HG03565 (cell line): ENCODE results near the gene PRKAR2B.

Experiments used
- ATAC-seq: cut with Tn5 transposase; IDR thresholded peaks from one replicate; pipeline ENCODE4 v1.9.1; 2021; ENCODE audit warnings: mild to moderate bottlenecking, moderate library complexity; ENCODE audit not compliant: unreplicated experiment

Gene PRKAR2B

GRCh38 chr7:107044347-107045194, at the start of gene PRKAR2B:
Gene PRKAR2B, plus strand, starts transcription at chr7:107044705. Its CDS starts 203 bp downstream, at chr7:107044908.
- ATAC-seq, result peak; percentile 80

GRCh38 chr7:106994833-106995232, 49.7 kb upstream of the PRKAR2B start:
- ATAC-seq, result no peak

DNA sequence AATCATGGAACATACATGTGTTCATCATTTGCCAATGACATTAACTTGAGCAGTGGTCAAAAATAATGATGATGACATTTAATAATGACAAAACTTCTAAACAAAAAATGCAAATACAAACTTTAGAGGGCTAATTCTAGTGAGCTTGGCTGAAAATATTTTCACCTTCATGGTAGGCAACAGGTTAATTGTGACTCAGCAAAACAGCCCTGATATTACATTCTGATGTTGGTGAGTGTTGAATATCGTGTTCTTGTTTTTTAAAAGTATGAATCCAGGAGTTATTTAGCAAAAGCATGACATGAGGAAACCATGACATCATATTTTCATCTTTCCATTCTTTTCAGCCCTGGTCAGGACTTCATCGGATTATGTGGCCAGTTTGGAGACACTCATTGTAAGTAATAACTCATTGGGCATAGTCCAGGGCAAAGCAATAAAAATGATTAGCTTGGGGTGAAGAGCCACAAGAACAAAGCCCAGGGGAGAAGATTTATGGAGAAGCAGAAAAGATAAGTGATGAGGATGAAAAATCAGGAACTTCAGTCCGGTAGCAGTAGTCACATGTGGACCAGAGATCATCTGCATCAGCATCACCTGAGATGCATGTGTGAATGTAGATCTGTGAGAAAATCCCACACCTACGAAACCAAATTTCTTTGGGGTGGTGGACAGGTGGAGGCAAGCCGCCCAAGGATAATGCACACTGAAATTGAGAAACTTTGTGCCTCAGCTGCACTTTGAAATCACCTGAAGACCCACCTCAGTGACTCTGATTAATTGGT, 46.8 kb upstream of the PRKAR2B start:
- no peak for ATAC-seq

DNA sequence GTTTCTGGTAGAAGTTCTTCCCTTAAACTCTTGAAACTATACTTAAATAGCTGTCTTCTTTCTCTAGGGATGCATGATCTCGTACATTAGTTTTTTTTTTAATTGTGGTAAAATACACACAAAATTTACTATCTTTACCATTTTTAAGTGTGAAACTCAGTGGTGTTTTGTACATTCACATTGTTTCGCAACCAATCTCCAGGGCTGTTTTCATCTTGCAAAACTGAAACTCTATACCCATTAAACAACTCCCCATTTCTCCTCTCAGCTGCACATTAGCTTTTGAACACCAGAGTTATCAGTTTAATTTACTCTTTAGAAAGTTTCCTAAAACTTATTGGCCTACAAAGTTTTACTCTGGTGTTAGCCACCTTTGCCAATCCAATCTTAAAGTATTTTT, 45.5 kb upstream of the PRKAR2B start:
- no peak for ATAC-seq

DNA sequence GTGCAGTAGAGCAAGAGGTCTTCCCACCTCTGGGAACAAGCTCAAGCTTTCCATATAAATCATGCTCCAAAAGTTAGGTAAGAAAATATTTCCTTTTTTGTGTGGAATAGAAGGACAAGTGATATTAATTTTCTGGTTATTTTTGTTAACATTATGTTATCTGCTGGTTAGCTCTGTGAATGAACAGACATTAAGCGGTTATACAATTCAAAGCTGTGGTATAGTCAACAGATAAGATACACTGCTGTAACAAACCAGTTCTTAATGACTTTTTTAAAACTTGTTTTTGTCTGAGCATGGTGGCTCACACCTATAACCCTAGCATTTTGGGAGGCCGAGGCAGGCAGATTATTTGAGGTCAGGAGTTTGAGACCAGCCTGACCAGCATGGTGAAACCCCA, 43.0 kb upstream of the PRKAR2B start:
- ATAC-seq, result no peak

DNA sequence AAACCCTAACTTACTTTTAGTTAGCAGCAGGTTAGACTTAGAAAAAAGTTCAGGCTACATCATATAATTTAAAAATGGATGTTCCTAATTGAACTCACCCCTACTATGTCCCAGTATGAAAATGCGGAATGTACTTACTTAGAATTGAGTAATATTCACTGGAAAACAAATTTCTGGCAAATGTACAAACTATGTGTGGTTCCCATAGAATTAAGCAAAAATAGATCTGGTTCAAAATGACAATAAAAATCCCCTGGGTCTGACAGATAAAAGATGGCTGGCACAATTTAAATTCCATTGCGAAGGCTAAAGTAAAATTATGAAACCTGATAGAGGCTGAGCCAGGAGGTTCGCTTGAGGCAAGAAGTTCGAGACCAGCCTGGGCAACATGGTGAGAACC, 42.4 kb upstream of the PRKAR2B start:
- no peak for ATAC-seq

- no peak for ATAC-seq
Observed at GRCh38 chr7:107002529-107002998, 41.9 kb upstream of the PRKAR2B start.

DNA sequence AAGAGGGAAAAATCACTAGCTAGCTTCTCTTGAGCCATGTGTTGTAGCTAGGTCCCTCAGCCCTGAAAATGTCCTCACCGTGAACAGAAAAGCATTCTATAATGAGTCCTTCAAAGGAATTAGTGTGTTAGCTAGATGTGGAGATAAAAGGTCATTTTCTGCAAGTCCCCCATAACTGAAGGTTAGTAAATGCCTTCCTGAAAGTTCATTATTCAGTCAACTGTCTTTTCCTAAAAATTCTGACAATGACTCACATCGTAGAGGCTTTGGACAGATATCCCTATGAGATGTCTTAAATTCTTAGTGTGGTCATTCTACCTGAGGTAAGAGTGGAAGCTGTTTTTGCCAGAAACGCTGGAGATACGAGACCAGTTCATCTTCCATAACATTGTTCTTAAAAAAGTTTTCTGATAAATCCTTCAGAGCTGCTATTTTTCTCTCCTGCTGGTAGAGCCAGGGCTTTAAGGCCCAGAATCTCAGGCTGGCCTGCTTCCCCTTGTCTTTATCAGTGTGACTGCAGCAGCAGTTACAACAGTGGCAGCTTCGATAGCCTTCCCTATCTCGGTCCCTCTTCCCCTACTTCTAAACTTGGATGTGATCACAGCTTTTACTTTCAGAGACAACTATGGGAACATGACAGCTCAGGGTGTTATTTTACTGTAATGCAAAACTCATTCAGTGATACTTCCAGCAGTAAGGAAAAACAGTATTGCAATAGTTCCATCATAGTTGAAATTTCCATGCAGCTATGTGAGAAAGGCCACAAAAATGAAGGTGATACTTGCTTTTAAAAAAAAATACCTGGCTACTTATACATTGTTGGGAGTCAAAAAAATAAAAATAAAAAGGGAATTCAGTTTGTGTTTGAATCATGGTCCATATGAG, 37.3 kb upstream of the PRKAR2B start:
- ATAC-seq, result no peak

DNA sequence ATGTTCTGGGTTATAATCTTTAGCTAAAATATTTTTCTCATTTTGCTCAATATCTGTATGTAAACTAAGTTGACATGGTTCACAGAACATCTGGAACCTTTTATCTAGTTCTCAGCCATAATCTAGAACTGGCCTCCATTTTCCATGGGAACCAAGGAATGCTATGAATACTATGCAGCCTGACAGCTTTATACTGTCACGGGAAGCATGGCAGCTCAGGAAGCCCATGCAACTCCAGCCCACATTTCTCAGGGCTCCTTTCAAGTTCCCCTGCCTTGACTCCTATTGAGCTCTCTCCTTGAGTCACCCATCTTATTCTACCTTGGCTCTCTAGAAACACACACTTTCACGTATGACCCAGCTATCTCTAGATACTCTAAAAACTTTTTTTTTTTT, 36.6 kb upstream of the PRKAR2B start:
- no peak for ATAC-seq

- no peak for ATAC-seq
Observed at GRCh38 chr7:107009846-107010203, 34.7 kb upstream of the PRKAR2B start.

DNA sequence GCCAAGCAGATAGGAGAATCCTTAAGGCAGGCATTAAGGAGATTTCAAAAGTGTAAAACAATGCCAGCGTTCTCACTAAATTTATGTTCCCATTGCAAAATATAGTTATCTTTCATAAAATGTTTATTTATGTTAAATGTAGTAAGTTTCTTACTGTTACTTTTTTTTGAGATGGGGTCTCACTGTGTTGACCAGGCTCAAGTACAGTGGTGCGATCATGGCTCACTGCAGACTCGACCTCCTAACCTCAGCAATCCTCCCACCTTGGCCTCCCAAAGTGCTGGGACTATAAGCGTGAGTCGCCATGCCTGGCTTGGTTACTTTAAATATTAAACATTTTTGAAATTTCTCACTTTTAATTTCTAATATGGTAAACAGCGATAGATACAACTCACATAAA, 31.8 kb upstream of the PRKAR2B start:
- no peak for ATAC-seq

GRCh38 chr7:107014387-107015023, 30.0 kb upstream of the PRKAR2B start:
- no peak for ATAC-seq

DNA sequence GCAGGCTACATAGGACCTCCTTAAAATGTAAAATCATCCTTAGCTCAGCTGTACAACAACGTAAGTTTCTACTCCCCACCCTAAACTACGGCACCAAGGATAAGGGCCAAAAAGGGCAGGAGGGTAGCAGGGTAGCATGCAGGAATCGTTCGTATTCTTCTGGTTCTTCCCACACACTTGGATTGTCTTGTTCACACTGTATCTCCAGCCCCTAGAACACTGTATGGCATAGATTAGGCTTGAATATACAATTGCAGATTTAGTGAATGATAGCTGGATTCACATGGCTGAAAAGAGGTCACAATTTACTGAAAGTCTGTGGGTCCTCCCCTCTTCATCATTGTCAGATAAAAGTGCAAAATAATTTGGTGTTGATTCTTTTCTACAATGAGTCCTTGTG, 28.2 kb upstream of the PRKAR2B start:
- ATAC-seq, result no peak

DNA sequence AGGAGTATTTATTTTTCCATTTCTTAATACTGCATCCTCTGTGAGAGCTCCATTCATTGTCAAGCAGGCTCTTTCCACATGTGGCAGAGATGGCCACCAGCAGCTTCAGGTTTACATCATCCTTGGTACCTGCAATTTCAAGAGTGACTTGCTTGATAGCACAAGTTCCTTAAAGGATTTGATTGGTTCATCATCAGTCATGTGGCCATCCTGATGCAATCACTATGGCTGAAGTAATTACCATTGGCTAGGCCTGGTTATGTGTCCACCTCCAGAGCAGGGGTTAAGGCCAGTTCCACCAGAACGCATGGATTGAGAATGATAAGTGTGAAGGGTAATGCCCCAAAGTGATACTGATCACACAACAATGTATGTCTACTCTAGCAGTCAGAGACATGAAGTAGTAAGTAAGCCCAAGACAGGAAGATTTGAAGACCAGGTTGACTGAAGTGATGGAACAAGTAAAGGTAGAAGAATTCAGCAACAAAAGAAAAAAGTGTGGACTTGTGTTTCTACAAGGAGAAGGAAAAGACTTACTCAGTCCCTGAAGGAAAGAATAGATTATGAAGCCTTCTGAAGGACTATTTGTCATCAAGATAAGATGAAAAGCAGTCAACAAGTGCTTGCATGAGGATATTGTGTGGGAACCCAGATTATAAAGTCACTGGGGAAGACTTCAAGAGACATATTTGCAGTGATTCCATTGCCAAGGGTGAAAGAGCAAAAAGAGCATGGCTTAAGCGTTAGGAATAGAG, 26.4 kb upstream of the PRKAR2B start:
- no peak for ATAC-seq

DNA sequence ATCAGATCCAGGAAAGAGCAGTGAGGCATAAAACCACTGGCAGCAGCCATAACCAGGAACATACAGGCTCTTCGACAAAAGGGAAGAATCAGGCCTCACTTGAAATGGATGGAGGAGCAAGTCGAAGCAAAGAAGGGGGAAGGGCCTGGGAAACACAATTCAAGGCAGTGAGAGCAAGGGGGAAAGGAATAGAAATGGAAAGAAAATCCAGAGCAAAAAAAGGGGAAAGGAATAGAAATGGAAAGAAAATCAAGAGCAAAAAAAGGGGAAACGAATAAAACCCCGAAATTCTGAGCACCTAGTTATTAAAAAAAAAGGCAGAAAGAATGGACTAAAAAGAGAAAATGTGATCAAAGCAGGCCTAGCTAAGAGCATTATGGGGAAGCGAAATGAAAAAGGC, 24.1 kb upstream of the PRKAR2B start:
- no peak for ATAC-seq

GRCh38 chr7:107021600-107021999, 22.9 kb upstream of the PRKAR2B start:
- ATAC-seq, result no peak

DNA sequence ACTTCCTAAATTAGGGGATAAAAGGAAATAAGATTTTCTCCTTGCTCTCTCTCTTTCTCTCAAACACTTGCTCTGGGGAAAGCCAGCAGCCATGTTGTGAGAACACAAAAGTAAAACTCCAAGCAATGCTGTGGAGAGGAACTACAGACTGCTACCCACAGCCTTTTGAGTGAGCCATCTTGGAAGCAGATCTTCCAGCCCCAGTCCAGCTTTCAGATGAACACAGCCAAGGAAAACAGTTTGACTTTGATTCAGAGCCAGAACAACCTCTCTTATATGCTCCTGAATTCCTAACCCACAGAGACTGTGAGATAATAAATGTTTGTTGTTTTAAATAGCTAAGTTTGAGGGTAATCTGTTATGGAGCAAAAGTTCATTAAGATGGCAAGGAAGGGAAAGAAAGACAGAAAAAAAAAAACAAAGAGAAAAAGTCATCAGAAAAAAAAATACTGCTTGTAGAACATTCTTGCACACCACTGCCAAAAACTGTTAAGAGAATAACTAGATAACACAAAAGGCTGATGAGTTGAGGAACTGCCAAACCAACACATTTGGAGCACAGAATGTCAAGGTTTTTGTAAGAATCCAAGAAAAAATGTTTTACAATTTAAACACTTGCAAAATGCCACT, 20.9 kb upstream of the PRKAR2B start:
- no peak for ATAC-seq

- no peak for ATAC-seq
Observed at GRCh38 chr7:107024906-107025305, 19.6 kb upstream of the PRKAR2B start.

- no peak for ATAC-seq
Observed at GRCh38 chr7:107025449-107026103, 18.9 kb upstream of the PRKAR2B start.
